Lung (tissue), 12 donors: ENCODE results near the gene A3GALT2. TPM values are rescaled to one million over a fixed set of nuclear protein-coding genes. Genes with fewer than 3 reads are reported as not detected.
A peak's percentile ranks its signal among the peaks of the same experiment; 100 is the strongest.

Experiments
- ATAC-seq: fragments of 200-7000 bp; cut with Tn5 transposase; one replicate; pipeline ENCODE4 v1.9.1; 2020; ENCODE audit warnings: moderate number of reproducible peaks; ENCODE audit not compliant: insufficient read depth, low FRiP score
- DNase-seq, 3 donors: peaks; one replicate each; pipeline ENCODE4 v3.0.0-alpha.2; 2013 to 2017
- H3K27ac ChIP-seq, 2 donors: one replicate each; pipeline ENCODE4 v1.5.1; 2013; ENCODE audit warnings: mild to moderate bottlenecking in 2 of 2, moderate library complexity in 2 of 2, control low read depth in 1 of 2, inconsistent platforms in 1 of 2, low read depth in 1 of 2, low read length in 1 of 2
- H3K27me3 ChIP-seq, 3 donors: one replicate each; pipeline ENCODE4 v1.5.1; 2013; ENCODE audit warnings: low read length in 2 of 3; ENCODE audit not compliant: control insufficient read depth in 3 of 3, insufficient read depth in 3 of 3
- H3K36me3 ChIP-seq, 4 donors: one replicate each; pipeline ENCODE4 v1.5.1; 2013; ENCODE audit warnings: low read length in 4 of 4, mild to moderate bottlenecking in 1 of 4, moderate library complexity in 1 of 4; ENCODE audit not compliant: control insufficient read depth in 4 of 4, insufficient read depth in 4 of 4
- H3K4me1 ChIP-seq, 5 donors: one replicate each; pipeline ENCODE4 v1.5.1; 2013; ENCODE audit warnings: low read length in 5 of 5, mild to moderate bottlenecking in 2 of 5, moderate library complexity in 1 of 5; ENCODE audit not compliant: control insufficient read depth in 5 of 5, insufficient read depth in 5 of 5
- H3K4me3 ChIP-seq: one replicate; pipeline ENCODE4 v1.5.1; 2013; ENCODE audit warnings: mild to moderate bottlenecking, control low read depth, moderate library complexity
- H3K9ac ChIP-seq, 2 donors: one replicate each; pipeline ENCODE4 v1.5.1; 2013; ENCODE audit warnings: low read length in 2 of 2, control low read depth in 1 of 2; ENCODE audit not compliant: insufficient read depth in 1 of 2
- H3K9me3 ChIP-seq, 4 donors: one replicate each; pipeline ENCODE4 v1.5.1; 2013; ENCODE audit warnings: low read length in 3 of 4, mild to moderate bottlenecking in 1 of 4, moderate library complexity in 1 of 4; ENCODE audit not compliant: control insufficient read depth in 4 of 4, insufficient read depth in 3 of 4
- CTCF ChIP-seq: IDR thresholded peaks from 2 replicates; pipeline ENCODE4 v1.5.1; 2012; ENCODE audit warnings: mild to moderate bottlenecking; ENCODE audit errors: control extremely low read depth, extremely low read depth
- WGBS, 2 donors: extraction: QIAGEN DNeasy Blood & Tissue Kit; methylation state at CpG; one replicate each; pipeline ENCODE4 v1.1.7; 2013; 5-methylcytosine and 5-hydroxymethylcytosine counted together
- polyA plus RNA-seq, 2 donors: library from polyadenylated mRNA; stranded (reverse); fragments of 200-250 nt; gene quantifications; one replicate each; pipeline ENCODE4 v1.2.1, GENCODE V29; 2013
- total RNA-seq, 2 donors: library from RNA; depleted of rRNA in 1 of 2; stranded (reverse); fragments of >200 nt in 1 of 2; gene quantifications; one replicate each; pipeline ENCODE4 v1.2.1, GENCODE V29; 2014 to 2021
- donor health status: control.
- donor health status: control.
- donor health status: Bipolar disorder and iron deficiency.
- donor health status: healthy.
- donor health status: DM: yes; HTN: yes; CAD: no.

Gene A3GALT2
- total and polyA plus RNA-seq, 4 donors, result 0.07 to 0.28 TPM; not detected in 2

- Histone ChIP-seq H3K9ac (peak overlapping the region; percentile 54 to 65), H3K4me1 (peaks cover 4 to 42% (median 21%) of the 10 kb centered on the region in 5 donors), H3K4me3 (peak overlapping the region; percentile 89), H3K9me3 (peaks cover 0 to 2% (median 0%) of the 10 kb centered on the region in 4 donors), H3K36me3 (peaks cover 0 to 3% (median 0%) of the 10 kb centered on the region in 4 donors), H3K27me3 (no peaks in the 10 kb centered on the region), H3K27ac (peak overlapping the region; percentile 96)
- ATAC-seq (peak; percentile 94), DNase-seq (peak; percentile 90 to 94 (median 92))
- no peak for TF ChIP-seq CTCF
- 0% methylated on average over 80 to 104 of the region's 104 CpGs for WGBS, 2 donors
Measured at GRCh38 chr1:33349778-33350610, 29.1 kb upstream of the A3GALT2 start.

- H3K4me1 ChIP-seq, result peaks cover 6 to 49% (median 22%) of the 10 kb centered on the region in 5 donors
- H3K9me3 ChIP-seq, result peaks cover 0 to 2% (median 0%) of the 10 kb centered on the region in 4 donors
- H3K27me3 ChIP-seq, result no peaks in the 10 kb centered on the region
- H3K36me3 ChIP-seq, result no peaks in the 10 kb centered on the region
- TF ChIP-seq CTCF, result no peak
- peak; percentile 43 to 50 (median 49) for DNase-seq
- WGBS, 2 donors, result 0% methylated on average over 70 to 78 of the region's 78 CpGs
- peak overlapping the region; percentile 89 for H3K4me3 ChIP-seq
- peak; percentile 1 for ATAC-seq
- peak overlapping the region; percentile 96 for H3K27ac ChIP-seq
- H3K9ac ChIP-seq, result peak overlapping the region; percentile 80 to 89
Measured at GRCh38 chr1:33349081-33349759, 28.3 kb upstream of the A3GALT2 start.

GRCh38 chr1:33348676-33349080 is 27.8 kb upstream of the A3GALT2 start:
- no peak for TF ChIP-seq CTCF
- Histone ChIP-seq H3K9me3 (peaks cover 0 to 2% (median 0%) of the 10 kb centered on the region in 4 donors), H3K4me3 (peak overlapping the region; percentile 19), H3K4me1 (peaks cover 7 to 55% (median 22%) of the 10 kb centered on the region in 5 donors), H3K27ac (peak overlapping the region; percentile 96), H3K27me3 (no peaks in the 10 kb centered on the region), H3K36me3 (peaks cover 0 to 3% (median 0%) of the 10 kb centered on the region in 4 donors), H3K9ac (peak overlapping the region; percentile 80 to 89)
- DNase-seq (peak in 1 of 3 donors; percentile 32), ATAC-seq (no peak)
- 2 to 4% methylated on average over 11 of the region's 11 CpGs for WGBS, 2 donors
